Muscle layer of colon (tissue), 2 donors: ENCODE results near the gene MYO3B.

ENCODE experiments used
- H3K27ac ChIP-seq: one replicate; pipeline ENCODE4 v1.7.0; 2013; ENCODE audit warnings: low read depth, mild to moderate bottlenecking, low read length, moderate library complexity
- H3K27me3 ChIP-seq, 2 donors: one replicate each; pipeline ENCODE4 v1.7.0; 2013; ENCODE audit warnings: low read length in 2 of 2, mild to moderate bottlenecking in 2 of 2; ENCODE audit not compliant: insufficient read depth in 2 of 2, control insufficient read depth in 1 of 2
- H3K36me3 ChIP-seq: one replicate; pipeline ENCODE4 v1.7.0; 2013; ENCODE audit warnings: mild to moderate bottlenecking, low read length; ENCODE audit not compliant: insufficient read depth
- H3K4me1 ChIP-seq: one replicate; pipeline ENCODE4 v1.7.0; 2013; ENCODE audit warnings: mild to moderate bottlenecking, low read length; ENCODE audit not compliant: insufficient read depth
- H3K4me3 ChIP-seq, 2 donors: one replicate each; pipeline ENCODE4 v1.7.0; 2013; ENCODE audit warnings: low read length in 2 of 2, low read depth in 1 of 2, mild to moderate bottlenecking in 1 of 2, moderate library complexity in 1 of 2
- H3K9ac ChIP-seq: one replicate; pipeline ENCODE4 v1.7.0; 2013; ENCODE audit warnings: low read length
- H3K9me3 ChIP-seq: one replicate; pipeline ENCODE4 v1.7.0; 2013; ENCODE audit warnings: mild to moderate bottlenecking, low read length
- donor health status: abdominal sarcoma.
- donor health status: Adenocarcinoma of cecum.

The MYO3B gene

GRCh38 chr2:170500104-170500503 lies 322.2 kb downstream of the MYO3B start:
- Histone ChIP-seq H3K27ac (no peak overlapping the region), H3K4me1 (peaks cover 11% of the 10 kb centered on the region), H3K9ac (no peak overlapping the region), H3K36me3 (no peaks in the 10 kb centered on the region), H3K9me3 (no peaks in the 10 kb centered on the region), H3K4me3 (no peak overlapping the region), H3K27me3 (peaks cover 0 to 4% of the 10 kb centered on the region in 2 donors)

- peaks cover 0 to 4% of the 10 kb centered on the region in 2 donors for H3K27me3 ChIP-seq
- peaks cover 15% of the 10 kb centered on the region for H3K4me1 ChIP-seq
- H3K9ac ChIP-seq = no peak overlapping the region
- H3K4me3 ChIP-seq = no peak overlapping the region
- no peaks in the 10 kb centered on the region for H3K36me3 ChIP-seq
- H3K27ac ChIP-seq = no peak overlapping the region
- no peaks in the 10 kb centered on the region for H3K9me3 ChIP-seq
These were observed 322.8 kb downstream of the MYO3B start for GRCh38 chr2:170500770-170501169.

DNA sequence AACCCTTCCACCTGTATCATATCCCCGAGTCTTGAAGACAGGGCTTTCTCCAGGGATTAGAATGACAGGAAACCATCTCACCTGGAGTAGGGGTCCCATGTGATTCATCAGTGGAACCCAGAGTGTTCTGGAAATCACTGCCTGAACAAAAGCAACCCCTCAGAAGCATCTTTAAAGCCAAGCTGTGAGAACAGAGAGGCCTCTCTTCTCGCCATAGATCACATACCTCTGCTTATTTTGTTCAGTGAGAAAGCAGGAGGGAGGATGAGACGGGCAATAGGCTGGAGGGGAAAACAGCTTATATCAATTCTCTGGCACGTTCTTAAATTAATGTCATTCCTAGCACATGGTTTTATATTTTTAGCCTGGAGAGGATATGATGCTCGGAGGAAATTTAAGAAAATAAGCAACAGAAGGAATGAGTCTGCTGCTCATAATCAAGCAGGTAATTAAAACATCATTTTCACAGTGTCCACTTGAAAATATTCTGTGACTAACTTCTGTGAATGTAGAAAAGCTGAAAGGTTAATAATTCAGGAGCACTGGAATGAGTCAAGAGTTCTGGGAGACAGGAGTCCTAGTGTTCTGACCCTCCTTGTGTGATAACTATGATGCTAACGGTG lies 323.6 kb downstream of the MYO3B start:
- Histone ChIP-seq H3K9me3 (no peaks in the 10 kb centered on the region), H3K27ac (peak overlapping the region; percentile 21), H3K4me1 (peaks cover 22% of the 10 kb centered on the region), H3K27me3 (no peaks in the 10 kb centered on the region), H3K36me3 (no peaks in the 10 kb centered on the region), H3K9ac (no peak overlapping the region), H3K4me3 (no peak overlapping the region)

GRCh38 chr2:170502361-170503130 lies 324.6 kb downstream of the MYO3B start:
- no peak overlapping the region for H3K27ac ChIP-seq
- no peaks in the 10 kb centered on the region for H3K36me3 ChIP-seq
- no peaks in the 10 kb centered on the region for H3K27me3 ChIP-seq

DNA sequence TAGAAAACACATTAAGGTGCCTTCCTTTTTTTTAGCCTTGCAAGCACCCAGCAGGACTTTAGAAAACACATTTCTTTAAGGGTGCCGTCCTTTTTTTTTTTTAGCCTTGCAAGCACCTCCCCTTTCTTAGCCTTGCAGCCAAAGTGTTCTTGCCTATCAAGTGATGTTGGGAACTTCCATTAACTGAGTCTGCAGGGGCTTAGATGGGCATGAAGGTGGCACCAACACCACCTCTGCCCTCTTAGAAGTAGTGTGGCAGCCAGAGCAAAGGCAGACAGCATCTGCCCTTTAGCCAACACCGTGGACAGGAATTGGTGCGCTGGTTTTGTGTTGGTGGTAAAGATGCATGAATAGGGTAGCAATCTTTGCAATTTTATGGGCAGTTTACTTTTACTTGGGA lies 325.6 kb downstream of the MYO3B start:
- H3K27me3 ChIP-seq = no peaks in the 10 kb centered on the region
- no peaks in the 10 kb centered on the region for H3K9me3 ChIP-seq
- no peak overlapping the region for H3K4me3 ChIP-seq
- H3K27ac ChIP-seq = no peak overlapping the region
- peaks cover 29% of the 10 kb centered on the region for H3K4me1 ChIP-seq
- H3K9ac ChIP-seq = no peak overlapping the region
- H3K36me3 ChIP-seq = no peaks in the 10 kb centered on the region

More at GRCh38 chr2:170502361-170503130, 324.6 kb downstream of the MYO3B start:
- no peak overlapping the region for H3K4me3 ChIP-seq
- peaks cover 29% of the 10 kb centered on the region for H3K4me1 ChIP-seq
- no peak overlapping the region for H3K9ac ChIP-seq
- no peaks in the 10 kb centered on the region for H3K9me3 ChIP-seq

DNA sequence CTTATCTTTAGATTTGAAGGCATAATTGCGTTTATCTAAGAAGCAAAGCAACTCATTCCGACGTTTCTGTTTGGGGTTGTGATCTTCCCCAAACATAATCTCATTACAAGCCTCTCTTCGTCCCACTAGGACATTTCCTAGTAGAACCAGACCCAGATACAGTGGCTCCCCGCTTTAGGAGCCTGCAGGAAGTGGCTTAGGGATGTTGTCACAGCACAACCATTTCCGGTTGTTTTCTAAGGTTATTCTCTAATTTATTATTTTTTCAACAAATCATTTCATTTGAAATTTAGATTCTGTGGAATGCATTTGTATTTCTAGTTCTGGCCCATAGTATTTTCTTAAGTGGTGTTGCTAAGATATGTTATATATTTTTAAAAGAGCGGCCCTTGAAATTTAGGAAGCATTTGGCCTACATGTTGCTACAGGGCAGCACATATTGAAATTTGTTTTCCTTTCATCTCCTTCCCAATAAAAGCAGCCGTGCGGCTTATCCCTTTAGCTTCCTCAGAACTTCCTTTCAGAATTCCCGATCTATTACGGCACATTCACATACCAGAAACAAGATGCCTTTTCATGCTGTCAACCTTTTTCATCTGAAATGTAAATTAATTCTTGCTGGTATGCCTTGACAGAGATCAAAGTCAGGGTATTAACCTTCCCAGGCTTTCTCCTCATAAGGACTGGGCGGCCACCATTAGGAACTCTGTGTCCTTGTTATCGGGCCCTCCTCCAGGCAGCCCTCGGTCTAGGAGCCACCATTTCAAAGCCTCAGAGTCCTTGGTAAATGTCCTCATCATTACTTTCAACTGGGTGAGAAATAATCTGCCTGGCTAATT lies 326.2 kb downstream of the MYO3B start:
- no peaks in the 10 kb centered on the region for H3K36me3 ChIP-seq
- no peaks in the 10 kb centered on the region for H3K9me3 ChIP-seq
- no peak overlapping the region for H3K27ac ChIP-seq
- H3K27me3 ChIP-seq = no peaks in the 10 kb centered on the region
- peaks cover 29% of the 10 kb centered on the region for H3K4me1 ChIP-seq
- no peak overlapping the region for H3K4me3 ChIP-seq
- no peak overlapping the region for H3K9ac ChIP-seq

DNA sequence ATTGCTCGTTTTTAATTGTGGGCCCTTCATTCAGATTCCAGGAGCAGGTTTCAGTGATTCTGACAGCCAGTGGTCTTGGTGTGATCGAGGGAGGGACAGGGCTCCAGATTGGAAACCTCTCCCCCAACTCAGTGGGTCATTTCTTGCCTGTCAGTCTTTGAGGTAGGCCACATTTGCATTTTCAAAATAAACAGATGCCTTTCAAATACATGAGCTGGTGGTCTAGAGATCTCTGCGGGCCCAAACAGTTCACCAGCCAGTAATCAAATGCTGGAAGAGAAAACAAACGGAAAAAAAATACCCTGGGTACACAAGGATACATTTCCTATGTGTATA lies 326.8 kb downstream of the MYO3B start:
- Histone ChIP-seq H3K27ac (no peak overlapping the region), H3K4me3 (no peak overlapping the region), H3K36me3 (no peaks in the 10 kb centered on the region)

DNA sequence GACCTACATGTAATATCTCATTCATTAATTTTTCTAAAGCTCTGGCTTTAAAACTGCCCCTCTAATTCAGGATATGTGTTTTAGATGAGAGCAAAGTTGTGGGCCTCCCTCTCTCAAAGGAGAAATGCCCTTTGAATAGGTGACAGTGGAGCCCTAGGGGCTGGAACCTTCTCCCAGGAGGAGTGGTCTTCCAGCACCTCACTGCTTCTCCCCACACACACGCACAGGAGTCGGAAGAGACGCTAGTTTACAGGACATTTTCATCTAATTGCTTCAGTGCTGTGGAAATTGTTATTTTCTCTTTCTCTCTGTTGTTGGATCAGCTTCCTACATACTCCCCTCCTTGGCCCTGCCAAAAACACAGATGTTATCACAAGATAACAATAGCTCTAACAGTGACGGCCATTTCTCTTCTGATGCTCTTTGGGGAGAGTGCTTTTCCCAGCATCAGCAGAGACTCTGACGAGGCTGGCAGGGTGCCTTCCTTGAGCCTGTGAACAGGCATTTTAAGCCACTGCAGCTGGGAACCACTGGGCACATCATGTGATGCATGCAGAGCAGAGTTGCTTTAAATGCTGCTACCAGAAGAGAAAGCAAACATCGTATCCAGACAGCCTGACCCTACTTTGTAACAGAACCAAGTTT lies 327.8 kb downstream of the MYO3B start:
- Histone ChIP-seq H3K4me1 (peaks cover 29% of the 10 kb centered on the region), H3K9me3 (no peaks in the 10 kb centered on the region), H3K36me3 (no peaks in the 10 kb centered on the region), H3K4me3 (peak overlapping the region in 1 of 2 donors; percentile 5), H3K9ac (no peak overlapping the region), H3K27ac (peak overlapping the region; percentile 4), H3K27me3 (no peaks in the 10 kb centered on the region)

More for the DNA sequence above, 326.8 kb downstream of the MYO3B start:
- H3K9ac ChIP-seq = no peak overlapping the region
- H3K27me3 ChIP-seq = no peaks in the 10 kb centered on the region
- H3K9me3 ChIP-seq = no peaks in the 10 kb centered on the region
- peaks cover 29% of the 10 kb centered on the region for H3K4me1 ChIP-seq

GRCh38 chr2:170509452-170510193 lies 331.7 kb downstream of the MYO3B start:
- H3K27me3 ChIP-seq = no peaks in the 10 kb centered on the region
- no peak overlapping the region for H3K4me3 ChIP-seq
- no peak overlapping the region for H3K27ac ChIP-seq
- peaks cover 18% of the 10 kb centered on the region for H3K4me1 ChIP-seq
- no peaks in the 10 kb centered on the region for H3K36me3 ChIP-seq
- no peak overlapping the region for H3K9ac ChIP-seq
- H3K9me3 ChIP-seq = no peaks in the 10 kb centered on the region

GRCh38 chr2:170512266-170512665 lies 334.3 kb downstream of the MYO3B start:
- Histone ChIP-seq H3K9me3 (no peaks in the 10 kb centered on the region), H3K27me3 (no peaks in the 10 kb centered on the region), H3K36me3 (no peaks in the 10 kb centered on the region), H3K4me1 (no peaks in the 10 kb centered on the region), H3K9ac (no peak overlapping the region), H3K27ac (no peak overlapping the region), H3K4me3 (no peak overlapping the region)
